HG02642 (cell line): ENCODE results near the gene BCAS3.

Experiments used
- ATAC-seq: cut with Tn5 transposase; IDR thresholded peaks from one replicate; pipeline ENCODE4 v1.9.1; 2021; ENCODE audit warnings: mild to moderate bottlenecking; ENCODE audit not compliant: unreplicated experiment, poor library complexity

BCAS3 gene

GRCh38 chr17:61206922-61207321 lies 529.3 kb downstream of the BCAS3 start:
- ATAC-seq = no peak

DNA sequence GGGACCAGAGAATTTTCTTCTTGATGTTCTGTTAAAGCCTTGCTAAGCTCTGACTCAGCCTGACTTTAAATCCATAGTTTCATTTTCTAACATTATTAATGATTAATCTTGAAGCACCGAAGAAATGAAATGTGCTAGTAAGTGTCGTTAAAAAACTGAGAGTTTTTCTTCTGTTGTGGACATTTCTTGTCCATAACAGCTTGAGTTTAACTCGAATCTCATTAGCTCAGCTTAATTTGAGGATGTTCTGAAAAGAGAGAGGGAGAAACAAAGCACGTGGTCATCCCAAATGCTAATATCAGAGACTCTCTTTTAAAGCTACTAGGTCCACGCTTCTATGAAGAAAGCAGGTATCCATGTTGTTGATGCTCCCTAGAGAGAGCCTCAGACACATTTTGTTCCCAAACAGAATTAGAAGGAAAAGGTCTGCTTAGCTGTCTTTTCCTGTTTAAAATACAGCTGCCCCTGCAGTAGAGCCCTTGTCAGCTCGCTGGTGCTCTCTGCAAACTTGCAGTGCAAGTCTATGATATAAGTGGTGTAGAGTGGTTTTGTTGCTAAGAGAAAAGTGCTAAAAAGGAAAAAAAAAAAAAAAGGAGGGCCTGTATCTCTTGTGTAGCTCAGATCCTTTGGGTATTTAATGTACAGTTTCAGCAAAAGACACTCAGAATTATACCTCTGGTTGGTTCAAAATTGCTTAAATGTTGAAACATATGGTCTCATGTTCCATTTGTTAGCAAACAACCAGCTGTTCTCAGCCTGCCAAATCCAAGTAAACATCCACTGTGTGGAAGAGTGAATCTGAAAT lies 530.9 kb downstream of the BCAS3 start:
- no peak for ATAC-seq

DNA sequence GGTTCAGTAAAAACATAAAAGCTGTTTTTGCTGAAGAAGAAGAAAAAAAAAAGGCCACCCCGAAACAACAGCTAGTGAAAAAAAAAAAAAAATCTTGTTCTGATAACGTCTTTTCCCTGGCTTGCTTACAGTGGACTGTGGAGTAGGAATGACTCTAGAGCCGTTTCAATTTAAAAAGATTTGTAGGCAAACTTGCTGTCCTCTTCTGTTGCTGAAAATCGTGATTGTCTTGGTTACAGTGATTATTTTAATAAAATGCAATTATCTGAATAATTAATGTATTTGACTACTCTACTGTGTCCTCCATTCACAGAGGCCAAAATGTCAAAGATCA lies 531.4 kb downstream of the BCAS3 start:
- no peak for ATAC-seq

GRCh38 chr17:61209525-61209924 lies 531.9 kb downstream of the BCAS3 start:
- no peak for ATAC-seq

- no peak for ATAC-seq
These were observed 533.6 kb downstream of the BCAS3 start for GRCh38 chr17:61211236-61211635.

DNA sequence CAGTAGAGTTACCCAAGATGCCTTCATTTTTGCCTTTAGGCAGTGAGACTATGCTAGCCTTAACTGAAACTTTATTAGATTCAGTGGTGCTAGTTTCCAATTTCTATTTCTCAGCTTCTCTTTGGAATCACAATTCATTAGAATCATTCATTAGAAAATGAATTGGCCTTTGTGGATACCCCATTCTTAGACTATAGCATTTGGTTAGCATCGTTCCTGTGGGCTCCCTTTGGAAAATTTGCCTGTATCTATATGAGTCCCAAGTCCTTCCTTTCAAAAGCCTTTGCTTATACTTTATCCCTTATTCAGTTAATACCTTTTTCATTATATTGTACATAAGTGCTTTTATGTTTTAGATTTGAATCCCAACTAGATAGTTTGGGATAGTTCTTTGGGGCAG lies 535.0 kb downstream of the BCAS3 start:
- ATAC-seq = no peak

DNA sequence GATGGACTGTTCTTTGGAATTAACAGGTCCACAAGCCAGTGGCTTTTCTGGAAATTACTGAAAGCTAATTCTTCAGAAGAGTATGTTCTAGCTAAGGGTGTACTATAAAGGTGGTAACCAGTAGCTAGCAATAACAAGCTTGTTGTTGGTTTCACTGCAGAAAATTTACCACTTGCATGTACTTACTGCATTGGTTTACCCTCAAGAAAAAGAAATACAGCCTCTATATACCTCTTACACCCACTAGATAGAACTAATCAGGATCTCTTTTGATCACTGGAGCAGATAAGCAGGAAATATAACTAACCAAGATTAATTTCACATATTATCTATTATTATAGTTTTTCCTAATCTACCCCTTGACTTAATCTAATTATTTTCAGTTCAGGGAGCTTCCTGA lies 537.1 kb downstream of the BCAS3 start:
- ATAC-seq = no peak

- ATAC-seq = no peak
These were observed 538.4 kb downstream of the BCAS3 start for GRCh38 chr17:61216066-61216465.

DNA sequence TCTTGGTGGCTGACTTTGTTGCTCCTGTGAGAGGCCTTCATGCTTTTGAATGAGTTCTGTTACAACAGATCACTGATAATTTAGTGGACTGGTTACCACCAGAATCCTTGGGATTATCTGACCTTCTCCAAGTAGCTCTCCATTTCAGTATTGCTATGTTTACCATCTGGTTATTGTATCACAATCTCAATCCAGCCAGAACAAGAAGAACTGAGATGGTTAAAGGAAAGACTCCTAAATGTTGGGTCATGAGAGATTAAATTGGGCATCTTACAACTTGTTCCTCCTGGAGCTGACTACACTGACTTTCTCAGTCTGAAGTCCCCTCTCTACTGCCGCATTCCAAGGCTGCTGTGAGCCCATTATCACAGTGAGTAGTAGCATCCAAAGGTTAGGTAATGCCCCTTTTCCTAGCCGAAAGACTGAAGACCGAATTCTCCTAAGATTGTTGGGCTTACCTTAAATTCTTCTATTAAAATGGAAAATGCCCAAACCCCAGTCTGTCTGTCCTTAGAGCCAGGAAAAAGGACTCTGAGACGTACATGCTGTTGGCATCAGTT lies 540.3 kb downstream of the BCAS3 start:
- ATAC-seq = no peak

DNA sequence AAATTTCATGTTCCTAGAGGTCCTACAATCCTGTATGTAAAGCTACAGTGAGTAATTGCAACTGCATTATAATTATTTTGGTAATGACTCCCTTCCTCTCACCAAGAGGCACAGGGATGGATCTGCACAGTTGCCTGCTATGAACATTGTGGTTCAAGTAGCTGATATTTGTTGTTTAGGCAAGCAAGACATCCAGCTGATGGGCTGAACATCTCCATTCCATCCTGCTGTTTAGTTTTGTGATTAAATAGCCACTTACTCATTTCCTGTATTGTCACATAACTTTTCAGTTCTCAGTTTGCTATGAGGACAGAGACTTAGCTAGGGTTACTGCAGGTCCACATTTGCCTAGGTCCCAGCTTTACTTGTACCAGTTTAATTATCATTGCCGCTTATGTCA lies 540.8 kb downstream of the BCAS3 start:
- ATAC-seq = no peak

- no peak for ATAC-seq
These were observed 541.8 kb downstream of the BCAS3 start for GRCh38 chr17:61219460-61219859.

- no peak for ATAC-seq
These were observed 543.5 kb downstream of the BCAS3 start for GRCh38 chr17:61221181-61221580.

DNA sequence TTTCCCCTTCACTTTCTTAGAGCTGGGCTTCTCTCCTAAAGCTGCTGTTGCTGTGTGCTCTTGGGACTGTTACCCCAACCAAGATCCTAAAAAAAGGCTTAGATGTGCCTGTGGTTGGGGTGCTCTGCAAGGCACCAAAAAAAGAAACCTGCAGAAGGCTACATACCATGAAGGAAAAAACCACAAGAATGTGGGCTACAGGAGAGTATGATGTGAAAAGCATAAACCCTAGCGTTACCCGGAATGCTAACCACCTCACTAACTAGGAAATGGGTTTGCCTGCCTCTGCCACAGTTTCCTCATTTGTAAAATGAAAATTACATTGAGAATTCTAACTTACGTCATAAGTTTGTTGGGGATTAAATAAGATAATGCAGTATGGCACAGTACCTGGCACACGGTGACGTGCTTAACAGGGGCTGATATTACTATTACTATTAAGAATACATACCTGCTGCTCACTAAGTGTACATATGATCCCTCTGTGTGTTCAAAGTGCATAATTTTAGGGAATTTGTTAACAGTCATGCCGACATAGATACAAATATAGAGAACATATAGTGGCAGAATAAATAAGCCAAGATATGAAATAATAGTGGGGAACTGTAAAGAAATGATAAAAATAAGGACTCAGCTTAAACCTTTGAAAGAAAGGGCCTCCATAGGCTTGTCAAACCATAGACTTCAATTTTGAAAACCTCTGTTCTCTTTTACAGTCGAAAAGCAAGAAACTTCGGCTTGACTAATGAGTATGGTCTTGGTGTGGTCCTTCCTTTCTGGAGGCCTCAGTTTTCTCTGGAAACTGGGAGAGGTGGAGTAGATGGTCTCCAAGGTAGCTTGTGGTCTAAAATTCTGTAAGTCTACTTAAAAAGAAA lies 544.2 kb downstream of the BCAS3 start:
- no peak for ATAC-seq

DNA sequence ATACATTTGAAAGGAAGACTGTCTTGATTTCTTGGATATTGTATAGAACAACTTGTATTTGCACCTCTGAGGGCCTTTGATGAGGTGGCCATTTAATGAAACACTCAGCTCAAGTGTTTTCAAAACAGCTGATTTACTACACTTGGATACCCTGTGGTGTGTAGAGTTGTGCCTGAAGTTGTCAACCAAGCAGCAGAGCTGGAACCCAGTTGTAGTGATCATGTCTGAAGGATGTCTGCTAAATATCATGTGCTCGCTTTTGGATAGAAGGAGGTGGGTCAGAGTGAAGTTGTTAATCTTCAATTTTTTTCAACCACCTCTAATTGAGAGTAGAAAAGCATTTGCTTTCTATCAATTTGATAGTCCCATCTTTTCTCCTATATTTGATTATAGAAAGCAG lies 546.1 kb downstream of the BCAS3 start:
- no peak for ATAC-seq

- ATAC-seq = no peak
These were observed 547.7 kb downstream of the BCAS3 start for GRCh38 chr17:61225178-61225882.

GRCh38 chr17:61227866-61228265 lies 550.2 kb downstream of the BCAS3 start:
- ATAC-seq = no peak

GRCh38 chr17:61230461-61230860 lies 552.8 kb downstream of the BCAS3 start:
- no peak for ATAC-seq

DNA sequence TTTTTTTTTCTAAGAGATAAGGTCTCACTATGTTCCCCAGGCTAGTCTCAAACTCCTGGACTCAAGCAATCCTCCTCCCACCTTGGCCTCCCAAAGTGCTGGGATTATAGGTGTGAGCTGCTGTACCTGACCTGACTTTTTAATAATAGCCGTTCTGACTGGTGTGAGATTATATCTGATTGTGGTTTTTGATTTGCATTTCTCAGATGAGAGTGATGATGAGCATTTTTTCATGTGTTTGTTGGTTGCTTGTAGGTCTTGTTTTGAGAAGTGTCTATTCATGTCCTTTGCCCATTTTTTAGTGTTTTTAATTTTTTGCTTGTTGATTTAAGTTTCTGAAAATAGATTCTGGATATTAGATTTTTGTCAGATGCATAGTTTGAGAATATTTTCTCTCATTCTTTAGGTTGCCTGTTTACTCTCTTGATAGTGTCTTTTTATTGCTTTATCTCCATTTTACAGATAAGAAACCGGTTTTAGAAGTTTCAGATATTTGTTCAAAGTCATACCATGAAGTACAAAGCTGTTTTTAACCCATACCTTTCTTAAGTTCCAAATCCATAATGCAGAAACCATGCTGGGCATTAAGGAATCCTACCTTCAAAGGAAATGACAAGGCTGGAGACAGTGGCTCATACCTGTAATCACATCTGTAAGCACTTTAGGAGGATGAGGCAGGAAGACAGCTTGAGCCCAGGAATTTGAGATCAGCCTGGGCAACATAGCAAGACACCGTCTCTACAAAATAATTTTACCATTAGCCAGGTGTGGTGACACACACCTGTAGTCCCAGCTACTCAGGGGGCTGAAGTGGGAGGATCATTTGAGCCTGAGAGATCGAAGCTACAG lies 553.5 kb downstream of the BCAS3 start:
- no peak for ATAC-seq

DNA sequence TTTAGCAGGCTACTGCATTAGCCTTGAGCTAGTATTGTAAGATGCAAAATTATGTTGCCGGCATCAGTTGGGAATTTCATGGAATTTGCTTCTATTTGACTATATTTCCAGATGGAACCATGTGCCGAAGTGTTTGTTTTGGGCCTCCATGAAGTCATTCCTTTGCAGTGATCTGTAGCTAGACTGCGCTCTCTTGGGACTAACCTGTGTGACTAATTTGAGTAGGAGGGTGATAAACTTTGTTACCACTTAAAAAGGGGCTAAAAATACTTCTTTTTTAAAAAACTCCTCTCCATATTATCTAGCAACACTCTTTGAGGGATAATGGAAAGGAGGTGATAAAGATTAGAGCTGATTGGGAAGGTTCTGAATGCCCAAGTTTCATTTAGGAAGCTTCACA lies 555.2 kb downstream of the BCAS3 start:
- no peak for ATAC-seq
